Measurements from ENCODE around the gene IWS1.

GRCh38 chr2:127453392-127454171, 72.7 kb downstream of the IWS1 start:
- TF ChIP-seq CTCF (IDR thresholded peaks at IDR 0.05; ENCODE audit: low read length) = no peak
- no peak for TF ChIP-seq EZH2 (optimal IDR thresholded peaks at IDR 0.05; ENCODE audit: low read depth, low read length)
